Esophagus squamous epithelium (tissue), 5 donors: ENCODE data around the gene ABCC1. TPM values are rescaled to one million over a fixed set of nuclear protein-coding genes. Genes with fewer than 3 reads are reported as not detected.
A peak's percentile ranks its signal among the peaks of the same experiment; 100 is the strongest.

Experiments used
- DNase-seq: peaks from one replicate; lab custom pipeline; 2025; lab: John Stamatoyannopoulos, UW
- H3K27ac ChIP-seq, 4 donors: fragments of 200-600 bp; sonication (generic); one replicate each; pipeline ENCODE4 v1.5.1; 2016 to 2019; ENCODE audit warnings: mild to moderate bottlenecking in 1 of 4
- H3K27me3 ChIP-seq, 4 donors: fragments of 200-600 bp; sonication (generic); 1 replicate in 3 of 4; 2 replicates in 1 of 4; pipeline versions ENCODE4 v1.5.1 to v1.6.0; 2017 to 2021; ENCODE audit warnings: antibody characterized with exemption in 1 of 4
- H3K36me3 ChIP-seq, 3 donors: fragments of 200-600 bp; sonication (generic); one replicate each; pipeline ENCODE4 v1.5.1; 2016 to 2019
- H3K4me1 ChIP-seq, 3 donors: fragments of 200-600 bp; sonication (generic); one replicate each; pipeline ENCODE4 v1.5.1; 2017 to 2019
- H3K4me3 ChIP-seq, 4 donors: fragments of 200-600 bp; sonication (generic); 1 replicate in 3 of 4; 2 replicates in 1 of 4; pipeline ENCODE4 v1.5.1; 2016 to 2019; ENCODE audit warnings: mild to moderate bottlenecking in 2 of 4, moderate library complexity in 1 of 4
- H3K9me3 ChIP-seq, 3 donors: fragments of 200-600 bp; sonication (generic); one replicate each; pipeline ENCODE4 v1.5.1; 2016 to 2019
- CTCF ChIP-seq, 6 experiments: fragments of 450-650 bp in 4 of 6; fragments of 200-600 bp in 2 of 6; sonication (generic) in 2 of 6; IDR thresholded peaks; one replicate each; pipeline ENCODE4 v1.5.1; 2016 to 2019; ENCODE audit warnings: antibody characterized with exemption in 6 of 6, mild to moderate bottlenecking in 4 of 6, moderate library complexity in 4 of 6
- POLR2A ChIP-seq, 4 donors: fragments of 450-650 bp; IDR thresholded peaks; one replicate each; pipeline ENCODE4 v1.6.1; 2017; ENCODE audit warnings: antibody characterized with exemption in 4 of 4, mild to moderate bottlenecking in 4 of 4, moderate library complexity in 3 of 4
- WGBS, 2 donors: methylation state at CpG; one replicate each; pipeline ENCODE4 v1.1.5; 2018; 5-methylcytosine and 5-hydroxymethylcytosine counted together
- intact Hi-C: fragments of 100-400 bp; cut with DNase I; formaldehyde crosslinking; loops from one replicate; pipeline ENCODE4 v1.15.0; 2022
- total RNA-seq, 4 donors: library from RNA; depleted of rRNA; stranded (reverse); fragments of >200 nt; gene quantifications; one replicate each; pipeline ENCODE4 v1.1.0, GENCODE V29; 2016
- donor health status: DM: yes; HTN: yes; CAD: no.

Gene ABCC1
- total RNA-seq, 4 donors from 2014 or later, result 22.9 to 56.7 (median 46.9) TPM

- H3K4me3 ChIP-seq, result no peak overlapping the region
- intact Hi-C loops, result no loop called here
- peaks cover 0 to 49% (median 14%) of the 10 kb centered on the region in 3 donors for H3K36me3 ChIP-seq
- H3K4me1 ChIP-seq, result peaks cover 0 to 10% (median 0%) of the 10 kb centered on the region in 3 donors
- WGBS, 2 donors, result 68 to 74% methylated on average over 3 to 11 of the region's 11 CpGs
- peak overlapping the region in 3 of 4 donors; percentile 47 to 59 (median 56) for H3K27ac ChIP-seq
- TF ChIP-seq CTCF (IDR thresholded peaks at IDR 0.05) (no peak), POLR2A (IDR thresholded peaks at IDR 0.05) (no peak)
- no peak for DNase-seq
- H3K27me3 ChIP-seq, result no peaks in the 10 kb centered on the region
- H3K9me3 ChIP-seq, result no peaks in the 10 kb centered on the region
These were observed 58.3 kb downstream of the ABCC1 start for GRCh38 chr16:16007743-16008111.

GRCh38 chr16:16008666-16009065 lies 59.2 kb downstream of the ABCC1 start:
- 58 to 88% methylated on average over 2 of the region's 2 CpGs for WGBS, 2 donors
- peaks cover 0 to 10% (median 0%) of the 10 kb centered on the region in 3 donors for H3K4me1 ChIP-seq
- no peaks in the 10 kb centered on the region for H3K27me3 ChIP-seq
- no peak overlapping the region for H3K4me3 ChIP-seq
- no peak for DNase-seq
- no peaks in the 10 kb centered on the region for H3K9me3 ChIP-seq
- no peak for TF ChIP-seq CTCF (IDR thresholded peaks at IDR 0.05)
- TF ChIP-seq POLR2A (IDR thresholded peaks at IDR 0.05), result no peak
- intact Hi-C loops, result no loop called here
- H3K36me3 ChIP-seq, result peaks cover 0 to 58% (median 14%) of the 10 kb centered on the region in 3 donors
- peak overlapping the region in 2 of 4 donors; percentile 56 to 59 for H3K27ac ChIP-seq

- WGBS, 2 donors, result 59 to 90% methylated on average over 8 to 11 of the region's 11 CpGs
- H3K27ac ChIP-seq, result peak overlapping the region in 3 of 4 donors; percentile 19 to 55 (median 37)
- H3K9me3 ChIP-seq, result no peaks in the 10 kb centered on the region
- H3K27me3 ChIP-seq, result no peaks in the 10 kb centered on the region
- peaks cover 0 to 66% (median 14%) of the 10 kb centered on the region in 3 donors for H3K36me3 ChIP-seq
- DNase-seq, result no peak
- no peak overlapping the region for H3K4me3 ChIP-seq
- intact Hi-C loops, result no loop called here
- peaks cover 0 to 6% (median under 1%) of the 10 kb centered on the region in 3 donors for H3K4me1 ChIP-seq
- TF ChIP-seq POLR2A (IDR thresholded peaks at IDR 0.05) (no peak), CTCF (IDR thresholded peaks at IDR 0.05) (peak in 1 of 6 experiments; percentile 10)
These were observed 60.0 kb downstream of the ABCC1 start for GRCh38 chr16:16009401-16009800.

- peaks cover 0 to 10% (median 6%) of the 10 kb centered on the region in 3 donors for H3K4me1 ChIP-seq
- peak overlapping the region in 3 of 4 donors; percentile 38 to 48 (median 44) for H3K27ac ChIP-seq
- 92 to 95% methylated on average over 3 of the region's 3 CpGs for WGBS, 2 donors
- no peaks in the 10 kb centered on the region for H3K27me3 ChIP-seq
- intact Hi-C loops, result no loop called here
- TF ChIP-seq CTCF (IDR thresholded peaks at IDR 0.05) (no peak), POLR2A (IDR thresholded peaks at IDR 0.05) (no peak)
- H3K36me3 ChIP-seq, result peaks cover 0 to 72% (median 14%) of the 10 kb centered on the region in 3 donors
- H3K9me3 ChIP-seq, result no peaks in the 10 kb centered on the region
- no peak for DNase-seq
- H3K4me3 ChIP-seq, result no peak overlapping the region
These were observed 60.8 kb downstream of the ABCC1 start for GRCh38 chr16:16010194-16010593.

GRCh38 chr16:16012144-16012543 lies 62.7 kb downstream of the ABCC1 start:
- 90 to 97% methylated on average over 4 to 5 of the region's 5 CpGs for WGBS, 2 donors
- Histone ChIP-seq H3K27ac (peak overlapping the region in 3 of 4 donors; percentile 11 to 44 (median 44)), H3K27me3 (no peaks in the 10 kb centered on the region), H3K4me3 (no peak overlapping the region), H3K4me1 (peaks cover 0 to 16% (median 10%) of the 10 kb centered on the region in 3 donors), H3K9me3 (no peaks in the 10 kb centered on the region), H3K36me3 (peaks cover 5 to 91% (median 14%) of the 10 kb centered on the region in 3 donors)
- intact Hi-C loops, result no loop called here
- DNase-seq, result no peak
- TF ChIP-seq POLR2A (IDR thresholded peaks at IDR 0.05) (no peak), CTCF (IDR thresholded peaks at IDR 0.05) (no peak)
